GM12878 (cell line): ENCODE results near the gene WDTC1. TPM values are rescaled to one million over a fixed set of nuclear protein-coding genes. Genes with fewer than 3 reads are reported as not detected.
"Not testable (repeated sequence)": the region's sequence is repeated elsewhere in the genome, so short reads cannot be mapped to it uniquely, and the experiment has no call there.

Experiments
- ATAC-seq: fragments of 200-7000 bp; cut with Tn5 transposase; 3 replicates; pipeline ENCODE4 v1.9.1; 2020; ENCODE audit warnings: mild to moderate bottlenecking, moderate library complexity
- BruUV-seq: library from RNA; stranded (reverse); fragments of 400-500 nt; replicated peaks from 2 replicates; lab custom pipeline; 2021; lab: Mats Ljungman, UMichigan
- CTCF ChIA-PET: fragments of 300-600 bp; sonication (Branson Sonifier 250); formaldehyde crosslinking; extraction: SDS; loops from one replicate; lab custom pipeline; 2021; ENCODE audit warnings: inconsistent platforms; lab: Yijun Ruan, JAX
- POLR2A ChIA-PET: fragments of 350-600 bp; formaldehyde crosslinking; extraction: SDS; loops from one replicate; lab custom pipeline; 2021; ENCODE audit warnings: inconsistent platforms; lab: Charles Lee
- RAD21 ChIA-PET: fragments of 300-600 bp; sonication (Branson Sonifier 250); formaldehyde crosslinking; loops from one replicate; lab custom pipeline; 2023; ENCODE audit warnings: antibody characterized with exemption; ENCODE audit not compliant: unreplicated experiment; lab: Charles Lee
- SMC1A ChIA-PET: fragments of 300-600 bp; sonication (Branson Sonifier 250); formaldehyde crosslinking; loops from one replicate; lab custom pipeline; 2023; ENCODE audit not compliant: unreplicated experiment, uncharacterized antibody; lab: Charles Lee
- DNase-seq: peaks from one replicate; pipeline ENCODE4 v3.0.0-alpha.2; 2011; ENCODE audit warnings: low read depth, low spot score
- FAIRE-seq: peaks from 3 replicates; lab custom pipeline; 2011; peaks lifted over from hg19 to GRCh38; lab: Jason Lieb, UNC
- H2AFZ ChIP-seq: 2 replicates; pipeline ENCODE4 v1.6.0; 2011; ENCODE audit warnings: low read depth, low read length, control low read depth; ENCODE audit not compliant: control insufficient read depth
- H3K27ac ChIP-seq: 2 replicates; pipeline ENCODE4 v1.5.1; 2011; ENCODE audit warnings: control low read depth; ENCODE audit not compliant: control insufficient read depth, insufficient read depth
- H3K27me3 ChIP-seq, 2 experiments: replicated peaks in 1 of 2; 2 replicates each; pipeline versions ENCODE4 v1.6.0 to v1.6.1; 2011; ENCODE audit warnings: low read length in 1 of 2; ENCODE audit not compliant: control insufficient read depth in 2 of 2, insufficient read depth in 2 of 2
- H3K36me3 ChIP-seq, 2 experiments: 2 replicates each; pipeline ENCODE4 v1.5.1; 2011; ENCODE audit warnings: low read length in 1 of 2; ENCODE audit not compliant: control insufficient read depth in 2 of 2, insufficient read depth in 2 of 2
- H3K4me1 ChIP-seq: 2 replicates; pipeline ENCODE4 v1.6.1; 2011; ENCODE audit warnings: mild to moderate bottlenecking, low read length, moderate library complexity, mixed read lengths; ENCODE audit not compliant: control insufficient read depth, insufficient read depth
- H3K4me2 ChIP-seq: 2 replicates; pipeline ENCODE4 v1.6.0; 2011; ENCODE audit warnings: control low read depth; ENCODE audit not compliant: control insufficient read depth, insufficient read depth
- H3K4me3 ChIP-seq: fragments of 200-600 bp; sonication (generic); 2 replicates; pipeline ENCODE4 v1.5.1; 2016
- H3K79me2 ChIP-seq: 2 replicates; pipeline ENCODE4 v1.6.0; 2011; ENCODE audit warnings: low read length; ENCODE audit not compliant: control insufficient read depth, insufficient read depth
- H3K9ac ChIP-seq: 2 replicates; pipeline ENCODE4 v1.8.0; 2011; ENCODE audit warnings: low read length, control low read depth, mixed read lengths; ENCODE audit not compliant: control insufficient read depth, insufficient read depth
- H3K9me3 ChIP-seq: replicated peaks from 3 replicates; pipeline ENCODE4 v1.5.1; 2011; ENCODE audit warnings: mild to moderate bottlenecking, low read length; ENCODE audit not compliant: control insufficient read depth, insufficient read depth
- H4K20me1 ChIP-seq: 2 replicates; pipeline ENCODE4 v1.6.0; 2011; ENCODE audit not compliant: control insufficient read depth, insufficient read depth
- ASH2L ChIP-seq: fragments of 300-600, 200-600 bp; sonication (generic); IDR thresholded peaks from 2 replicates; pipeline ENCODE4 v1.6.1; 2017; ENCODE audit warnings: low read depth, mild to moderate bottlenecking, borderline replicate concordance
- BCL11A ChIP-seq: IDR thresholded peaks from 2 replicates; pipeline ENCODE4 v1.6.1; 2011; ENCODE audit warnings: low read depth, low read length
- BCLAF1 ChIP-seq: fragments of 450-650 bp; IDR thresholded peaks from 2 replicates; pipeline ENCODE4 v1.6.1; 2017; ENCODE audit warnings: antibody characterized with exemption, mild to moderate bottlenecking, moderate library complexity
- CHD4 ChIP-seq: fragments of 200-600 bp; sonication (generic); IDR thresholded peaks from 2 replicates; pipeline ENCODE4 v1.6.1; 2016; ENCODE audit warnings: mild to moderate bottlenecking
- E2F4 ChIP-seq: IDR thresholded peaks from 2 replicates; pipeline ENCODE4 v1.6.1; 2012; ENCODE audit warnings: low read depth, low read length, improper control_type of control experiment
- MEF2B ChIP-seq: fragments of 450-650 bp; IDR thresholded peaks from 2 replicates; pipeline ENCODE4 v1.6.1; 2018; ENCODE audit warnings: mild to moderate bottlenecking, moderate library complexity; ENCODE audit not compliant: partially characterized antibody, poor library complexity, severe bottlenecking
- REST ChIP-seq: IDR thresholded peaks from 2 replicates; pipeline ENCODE4 v1.6.1; 2012; ENCODE audit warnings: mild to moderate bottlenecking, low read depth, low read length
- ZNF592 ChIP-seq: fragments of 450-650 bp; IDR thresholded peaks from 2 replicates; pipeline ENCODE4 v1.6.1; 2017; ENCODE audit warnings: mild to moderate bottlenecking, moderate library complexity
- WGBS: methylation state at CpG from one replicate; pipeline ENCODE4 v1.1.6; 2016; ENCODE audit warnings: low lambda C conversion rate; ENCODE audit not compliant: insufficient replicate concordance, insufficient coverage; ENCODE audit errors: missing lambda C conversion rate; 5-methylcytosine and 5-hydroxymethylcytosine counted together
- in situ Hi-C: fragments of 300-500 bp; cut with MboI; formaldehyde crosslinking; loops from 9 replicates; pipeline ENCODE4 v1.14.3; 2018; ENCODE audit warnings: mixed read lengths
- intact Hi-C: fragments of 100-400 bp; cut with micrococcal nuclease; formaldehyde crosslinking; loops from one replicate; pipeline ENCODE4 v1.14.2; 2022; ENCODE audit not compliant: unreplicated experiment
- polyA plus RNA-seq, 11 experiments: library from polyadenylated mRNA; depleted of rRNA in 4 of 11; unstranded in 6 of 11; stranded (reverse) in 5 of 11; fragments of >200 nt; fragmentation: Nextera tagmentation in 4 of 11; fragmentation: Illumina TruSeq in 1 of 11; extraction: Ambion mirVana in 4 of 11; extraction: Trizol in 1 of 11; gene quantifications; 1 replicate in 1 of 11; 2 replicates in 10 of 11; pipeline versions ENCODE4 v1.2.1 to v1.2.3, GENCODE V29; 2011 to 2016; ENCODE audit warnings: inconsistent platforms in 2 of 11, missing spikeins in 2 of 11, low read depth in 1 of 11
- total RNA-seq, 4 experiments: library from RNA; depleted of rRNA in 3 of 4; stranded (reverse); fragments of >200 nt in 3 of 4; fragmentation: Illumina TruSeq in 1 of 4; extraction: Trizol in 1 of 4; gene quantifications; 2 replicates each; pipeline versions ENCODE4 v1.2.1 to v1.2.3, GENCODE V29; 2013 to 2021

The WDTC1 gene
- total and polyA plus RNA-seq, 10 of the 15 experiments (the other 5 are each of a cell fraction or from before 2014, with no cell fraction given), result 0.21 to 28.7 (median 7.6) TPM

- no peak for TF ChIP-seq REST
- TF ChIP-seq BCLAF1, result no peak
- TF ChIP-seq ASH2L, result no peak
- TF ChIP-seq CHD4, result no peak
- no peak for TF ChIP-seq ZNF592
- no peak for TF ChIP-seq MEF2B
- no peak for TF ChIP-seq BCL11A
- TF ChIP-seq E2F4, result 0 out of 2 replicates have a peak, but pooled peaks have one; percentile 13
- TF ChIP-seq, all 136 proteins: peak for 49
These were observed at the start of gene WDTC1 (continued) for GRCh38 chr1:27234049-27234882.

DNA sequence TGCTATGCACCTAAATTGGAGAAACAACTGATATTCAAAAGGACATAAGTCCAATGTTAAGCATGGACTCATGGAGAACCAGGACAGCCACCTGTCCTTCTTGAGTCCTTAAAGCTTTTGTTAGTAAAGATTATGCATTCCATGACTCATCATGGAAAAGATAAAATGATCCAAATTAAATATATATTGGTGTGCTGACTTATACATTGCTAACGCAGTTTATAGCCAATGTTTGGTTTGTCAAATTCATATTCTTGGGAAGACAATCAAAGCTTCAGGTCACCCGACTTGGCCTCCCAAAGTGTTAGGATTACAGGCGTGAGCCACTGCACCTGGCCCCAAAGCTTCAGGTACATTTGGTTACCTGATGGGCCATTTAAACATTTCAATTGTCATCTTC lies 49.8 kb upstream of the WDTC1 start:
- H3K4me3 ChIP-seq, ATAC-seq, H3K36me3 ChIP-seq, DNase-seq, H3K9ac ChIP-seq, H3K4me2 ChIP-seq, intact Hi-C loops, H3K9me3 ChIP-seq, H3K27ac ChIP-seq, H3K4me1 ChIP-seq, POLR2A ChIA-PET, BruUV-seq, RAD21 ChIA-PET, H2AFZ ChIP-seq, H3K79me2 ChIP-seq, H4K20me1 ChIP-seq, H3K27me3 ChIP-seq, FAIRE-seq, in situ Hi-C loops: not testable (repeated sequence)
- WGBS, result 52% methylated on average over 3 of the region's 3 CpGs
- CTCF ChIA-PET, result interaction anchor here (0.5 to 1.9 kb wide), 3 partner anchors 30 to 166 kb away, joined by 3 to 4 read pairs (median 3); partner anchors contain the start of gene SLC9A1
- SMC1A ChIA-PET, result interaction anchor here (0.7 kb wide), 1 partner anchor 538 kb away, joined by 3 read pairs; no protein-coding TSS in a partner anchor
